Measurements from ENCODE around the gene HCST. TPM values are rescaled to one million over a fixed set of nuclear protein-coding genes. Genes with fewer than 3 reads are reported as not detected.

The HCST gene
- total and polyA plus RNA-seq, 2 of the 13 experiments (the other 11 are each of a cell fraction or from before 2014, with no cell fraction given): 0.24 to 1.2 TPM

DNA sequence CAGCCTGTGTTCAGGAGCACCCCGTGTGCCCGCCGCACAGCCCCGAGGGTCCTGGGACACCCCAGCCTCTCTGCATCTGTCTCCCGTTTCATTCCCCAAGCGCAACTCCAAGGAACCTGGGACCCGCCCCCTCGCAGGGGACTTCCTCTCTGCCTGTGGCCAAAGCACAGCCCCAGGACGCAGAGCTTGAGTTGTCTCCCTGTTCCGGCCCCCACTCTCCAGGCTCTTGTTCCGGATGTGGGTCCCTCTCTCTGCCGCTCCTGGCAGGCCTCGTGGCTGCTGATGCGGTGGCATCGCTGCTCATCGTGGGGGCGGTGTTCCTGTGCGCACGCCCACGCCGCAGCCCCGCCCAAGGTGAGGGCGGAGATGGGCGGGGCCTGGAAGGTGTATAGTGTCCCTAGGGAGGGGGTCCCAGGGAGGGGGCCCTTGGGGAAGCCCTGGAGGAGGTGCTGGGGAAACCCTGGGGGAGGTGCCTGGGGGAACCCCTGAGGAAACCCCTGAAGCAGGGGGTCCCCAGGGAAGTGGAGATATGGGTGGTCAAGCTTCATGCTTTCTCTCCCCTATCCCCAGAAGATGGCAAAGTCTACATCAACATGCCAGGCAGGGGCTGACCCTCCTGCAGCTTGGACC lies 1.3 kb downstream of the HCST start (continued):
- TF ChIP-seq UBTF (CRISPR knock-in tag; IDR thresholded peaks at IDR 0.05): peak; percentile 66
- 0 out of 2 replicates have a peak, but pooled peaks have one; percentile 29 for TF ChIP-seq ZNF335 (CRISPR knock-in tag; IDR thresholded peaks at IDR 0.05)
- TF ChIP-seq TBX2 (CRISPR knock-in tag; IDR thresholded peaks at IDR 0.05; ENCODE audit: borderline replicate concordance): peak; percentile 28; the same call in 1 of the 2 replicates
- 0 out of 2 replicates have a peak, but pooled peaks have one; percentile 42 for TF ChIP-seq TFE3 (CRISPR knock-in tag; IDR thresholded peaks at IDR 0.05)
- TF ChIP-seq ZNF691 (CRISPR knock-in tag; IDR thresholded peaks at IDR 0.05; ENCODE audit: borderline replicate concordance, low read depth): 0 out of 2 replicates have a peak, but pooled peaks have one; percentile 22
- TF ChIP-seq ZNF614 (CRISPR knock-in tag; IDR thresholded peaks at IDR 0.05; ENCODE audit: borderline replicate concordance): no peak
- TF ChIP-seq TMF1 (CRISPR knock-in tag; IDR thresholded peaks at IDR 0.05; ENCODE audit: low read depth): no peak
- peak; percentile 45; the same call in 1 of the 2 replicates for TF ChIP-seq HDAC2 (CRISPR knock-in tag; IDR thresholded peaks at IDR 0.05)
- TF ChIP-seq, protein P1, sequence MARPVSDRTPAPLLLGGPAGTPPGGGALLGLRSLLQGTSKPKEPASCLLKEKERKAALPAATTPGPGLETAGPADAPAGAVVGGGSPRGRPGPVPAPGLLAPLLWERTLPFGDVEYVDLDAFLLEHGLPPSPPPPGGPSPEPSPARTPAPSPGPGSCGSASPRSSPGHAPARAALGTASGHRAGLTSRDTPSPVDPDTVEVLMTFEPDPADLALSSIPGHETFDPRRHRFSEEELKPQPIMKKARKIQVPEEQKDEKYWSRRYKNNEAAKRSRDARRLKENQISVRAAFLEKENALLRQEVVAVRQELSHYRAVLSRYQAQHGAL (CRISPR knock-in tag; IDR thresholded peaks at IDR 0.05; ENCODE audit: not compliant biosample characterization): no peak
- TF ChIP-seq PRDM10 (CRISPR knock-in tag; IDR thresholded peaks at IDR 0.05; ENCODE audit: low read depth): 0 out of 2 replicates have a peak, but pooled peaks have one; percentile 18
- 0 out of 2 replicates have a peak, but pooled peaks have one; percentile 17 for TF ChIP-seq TAF1 (CRISPR knock-in tag; IDR thresholded peaks at IDR 0.05)
- no peak for TF ChIP-seq RXRB (CRISPR knock-in tag; IDR thresholded peaks at IDR 0.05; ENCODE audit: borderline replicate concordance)
- peak; percentile 69; the same call in 1 of the 2 replicates for TF ChIP-seq YEATS2 (CRISPR knock-in tag; IDR thresholded peaks at IDR 0.05; ENCODE audit: borderline replicate concordance)
- TF ChIP-seq XRCC5 (optimal IDR thresholded peaks at IDR 0.05; ENCODE audit: low read length): no peak
- TF ChIP-seq RBAK (CRISPR knock-in tag; IDR thresholded peaks at IDR 0.05): no peak
- TF ChIP-seq MXI1 (IDR thresholded peaks at IDR 0.05; ENCODE audit: borderline replicate concordance, low read depth, low read length): peak; percentile 24; the same call in 1 of the 3 replicates
- TF ChIP-seq PATZ1 (CRISPR knock-in tag; IDR thresholded peaks at IDR 0.05): peak; percentile 82
